IPS-20b (cell line): ENCODE results near the gene SEL1L3.

Experiments used
- H3K27ac ChIP-seq: one replicate; pipeline ENCODE4 v1.5.1; 2013; ENCODE audit warnings: low read length
- H3K27me3 ChIP-seq: 2 replicates; pipeline ENCODE4 v1.6.1; 2013; ENCODE audit warnings: mild to moderate bottlenecking, low read length, inconsistent platforms; ENCODE audit not compliant: insufficient read depth
- H3K36me3 ChIP-seq: 2 replicates; pipeline ENCODE4 v1.6.1; 2013; ENCODE audit warnings: low read depth, mild to moderate bottlenecking, inconsistent platforms, low read length, moderate library complexity; ENCODE audit not compliant: insufficient read depth
- H3K4me1 ChIP-seq: 2 replicates; pipeline ENCODE4 v1.6.1; 2013; ENCODE audit warnings: mild to moderate bottlenecking, control low read depth, inconsistent platforms, low read length, moderate library complexity; ENCODE audit not compliant: insufficient read depth
- H3K4me3 ChIP-seq: 2 replicates; pipeline ENCODE4 v1.5.1; 2013; ENCODE audit warnings: mild to moderate bottlenecking, low read length, inconsistent platforms
- H3K9ac ChIP-seq: 2 replicates; pipeline ENCODE4 v1.6.1; 2013; ENCODE audit warnings: low read depth, mild to moderate bottlenecking, inconsistent platforms, low read length, moderate library complexity
- H3K9me3 ChIP-seq: 2 replicates; pipeline ENCODE4 v1.6.1; 2013; ENCODE audit warnings: mild to moderate bottlenecking, low read depth, low read length, inconsistent platforms; ENCODE audit not compliant: insufficient read depth

The SEL1L3 gene

DNA sequence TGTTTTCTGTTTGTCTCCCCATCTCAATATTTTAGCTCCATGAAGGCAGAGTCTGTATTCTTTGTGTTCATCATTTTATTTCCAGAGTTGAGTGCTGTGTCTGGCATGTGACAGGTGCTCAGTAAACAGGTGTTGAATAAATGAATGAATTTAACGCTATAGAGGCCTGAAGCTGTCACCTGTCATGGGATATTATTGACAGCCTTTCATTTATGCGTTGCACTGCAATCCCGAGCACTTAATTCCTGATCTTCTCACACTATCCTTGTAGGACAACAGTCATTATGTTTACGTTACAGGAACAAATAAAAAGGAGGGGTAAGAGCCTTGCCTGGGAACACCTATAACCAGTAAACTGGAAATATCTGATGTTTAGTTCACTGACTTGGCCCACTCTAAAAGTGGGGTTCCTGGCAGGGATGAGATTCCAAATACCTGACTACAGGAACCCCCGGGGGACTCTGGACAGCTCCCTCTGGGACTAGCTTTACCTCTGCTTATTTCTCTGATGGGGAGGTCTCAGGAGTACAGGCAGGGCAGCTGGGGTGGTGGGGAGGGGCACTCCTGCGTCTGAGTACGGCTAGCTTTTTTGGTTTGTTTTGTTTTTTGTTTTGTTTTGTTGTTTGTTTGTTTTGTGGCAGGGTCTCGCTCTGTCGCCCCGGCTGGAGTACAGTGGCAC, 36.6 kb downstream of the SEL1L3 start:
- H3K9me3 ChIP-seq: no peaks in the 10 kb centered on the region

DNA sequence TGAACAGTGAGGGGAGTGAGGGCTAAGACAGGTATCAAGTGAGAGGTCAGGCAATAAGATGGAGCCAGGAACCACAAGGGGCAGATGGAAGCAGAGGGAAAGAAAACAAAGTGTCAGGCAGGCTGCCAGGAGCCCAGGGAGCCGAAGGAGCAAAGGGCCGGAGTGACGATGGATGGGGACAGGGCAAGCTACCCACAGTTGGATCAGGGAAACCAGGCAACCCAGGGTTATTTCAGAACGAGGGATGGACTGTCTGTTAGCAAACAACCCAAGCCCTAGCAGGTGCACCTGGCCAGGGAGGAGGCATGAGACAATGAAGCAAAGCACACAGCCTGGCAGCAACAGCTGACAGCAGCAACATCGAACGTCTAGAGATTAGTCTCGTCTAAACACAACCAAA, 39.2 kb downstream of the SEL1L3 start:
- H3K36me3 ChIP-seq: peaks cover 18% of the 10 kb centered on the region

More for the DNA sequence above, 36.6 kb downstream of the SEL1L3 start:
- no peak overlapping the region for H3K9ac ChIP-seq
- H3K27me3 ChIP-seq: no peaks in the 10 kb centered on the region
- H3K36me3 ChIP-seq: peaks cover 11% of the 10 kb centered on the region; the same call in 1 of the 2 replicates
- H3K4me3 ChIP-seq: no peak overlapping the region
- no peak overlapping the region for H3K27ac ChIP-seq
- H3K4me1 ChIP-seq: peaks cover 7% of the 10 kb centered on the region

DNA sequence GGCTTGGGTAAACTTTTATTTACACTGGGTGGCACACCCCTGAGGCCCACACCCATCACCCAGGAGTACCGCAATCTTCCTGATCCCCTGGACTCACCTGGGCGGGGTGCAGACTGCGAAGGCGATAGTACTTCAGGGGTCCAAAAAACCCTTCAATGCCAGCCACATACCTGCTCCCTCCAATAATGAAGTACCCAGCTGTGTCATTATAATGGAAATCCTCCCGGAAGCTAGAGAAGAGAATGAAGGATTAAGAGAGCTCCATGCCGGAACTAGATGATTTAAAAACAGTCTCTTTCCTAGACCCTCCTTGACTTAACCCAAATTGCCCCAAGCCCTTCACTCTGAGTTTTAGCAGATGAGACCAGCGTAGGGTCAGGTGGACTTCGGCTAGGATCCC, 40.9 kb downstream of the SEL1L3 start:
- H3K36me3 ChIP-seq: peaks cover 34% of the 10 kb centered on the region

More for the DNA sequence above, 39.2 kb downstream of the SEL1L3 start:
- no peak overlapping the region for H3K9ac ChIP-seq
- H3K27me3 ChIP-seq: no peaks in the 10 kb centered on the region
- H3K4me1 ChIP-seq: peaks cover 7% of the 10 kb centered on the region
- no peak overlapping the region for H3K4me3 ChIP-seq
- H3K9me3 ChIP-seq: no peaks in the 10 kb centered on the region
- no peak overlapping the region for H3K27ac ChIP-seq

DNA sequence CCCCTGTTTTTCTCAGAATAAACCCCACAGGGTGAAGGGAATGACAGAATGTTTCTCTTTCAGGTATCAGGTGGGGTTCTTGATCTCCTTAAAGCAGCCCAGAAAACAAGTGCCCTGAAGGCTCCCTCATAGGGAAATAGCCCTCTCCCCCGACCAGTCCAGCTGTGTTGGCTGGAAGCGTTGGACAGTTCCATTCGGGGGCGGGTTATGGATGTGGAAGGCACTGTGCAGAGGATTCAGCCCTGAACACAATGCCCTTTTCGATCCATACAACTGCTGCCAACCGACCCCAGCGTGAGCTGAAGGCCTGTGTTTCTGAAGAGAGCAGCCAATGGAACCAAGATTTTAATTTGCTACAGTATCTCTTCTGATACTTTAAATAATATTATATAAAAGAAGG, 41.5 kb downstream of the SEL1L3 start:
- H3K9ac ChIP-seq: no peak overlapping the region
- H3K27me3 ChIP-seq: no peaks in the 10 kb centered on the region
- H3K9me3 ChIP-seq: no peaks in the 10 kb centered on the region
- H3K4me1 ChIP-seq: peaks cover 7% of the 10 kb centered on the region
- H3K27ac ChIP-seq: no peak overlapping the region
- H3K36me3 ChIP-seq: peaks cover 39% of the 10 kb centered on the region
- H3K4me3 ChIP-seq: no peak overlapping the region

More for the DNA sequence above, 40.9 kb downstream of the SEL1L3 start:
- Histone ChIP-seq H3K27ac (peak overlapping the region; percentile 10), H3K27me3 (no peaks in the 10 kb centered on the region), H3K4me1 (peaks cover 7% of the 10 kb centered on the region), H3K9ac (no peak overlapping the region), H3K9me3 (no peaks in the 10 kb centered on the region), H3K4me3 (peak overlapping the region; percentile 29)

DNA sequence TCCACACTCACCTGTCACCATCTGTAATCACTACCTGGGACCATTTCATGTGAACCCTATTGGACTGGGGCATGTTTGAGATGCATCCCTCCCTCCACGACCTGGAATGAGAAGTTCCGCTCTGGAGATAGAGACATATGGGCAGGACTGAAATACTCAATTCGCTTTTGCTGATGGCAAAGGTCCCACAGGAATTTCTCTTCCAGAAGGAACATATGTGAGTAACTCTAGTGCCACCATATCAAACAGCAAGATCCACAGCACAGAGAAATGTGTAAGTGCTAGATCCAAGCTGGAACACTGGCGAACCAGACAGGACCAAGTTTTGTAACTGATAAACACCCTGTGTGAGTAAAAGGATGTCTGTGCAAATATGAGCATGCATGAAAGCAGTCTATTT, 43.9 kb downstream of the SEL1L3 start:
- Histone ChIP-seq H3K36me3 (peaks cover 39% of the 10 kb centered on the region), H3K27me3 (no peaks in the 10 kb centered on the region), H3K4me3 (no peak overlapping the region), H3K9ac (no peak overlapping the region), H3K9me3 (no peaks in the 10 kb centered on the region), H3K4me1 (peaks cover 7% of the 10 kb centered on the region), H3K27ac (no peak overlapping the region)

DNA sequence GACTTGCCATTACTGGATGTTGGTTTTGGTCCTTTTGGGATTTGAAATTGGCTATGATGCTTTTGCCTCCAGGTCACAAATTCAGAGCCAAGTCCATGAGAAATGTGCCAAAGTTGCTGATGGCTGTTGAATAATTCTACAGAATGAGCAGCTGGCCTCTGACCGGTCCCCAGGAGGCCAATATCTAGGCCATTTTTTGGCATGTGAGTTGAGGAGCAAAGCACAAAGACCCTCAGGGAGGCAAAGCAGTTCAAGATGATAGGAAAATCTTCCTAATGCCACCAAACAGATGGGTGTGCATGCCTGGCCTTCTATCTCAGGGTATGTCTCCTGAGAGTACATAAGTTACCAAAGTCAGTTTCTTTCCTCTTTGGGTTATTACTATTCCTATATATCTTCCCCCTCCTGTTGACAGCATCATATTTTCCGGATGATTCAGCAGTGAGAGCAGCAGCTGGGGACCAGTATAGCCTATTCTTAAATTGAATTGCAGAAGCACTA, 44.4 kb downstream of the SEL1L3 start:
- peaks cover 39% of the 10 kb centered on the region for H3K36me3 ChIP-seq
- H3K27ac ChIP-seq: no peak overlapping the region
- H3K9ac ChIP-seq: no peak overlapping the region
- H3K27me3 ChIP-seq: no peaks in the 10 kb centered on the region; the same call in 1 of the 2 replicates
- peaks cover 8% of the 10 kb centered on the region for H3K4me1 ChIP-seq
- H3K4me3 ChIP-seq: no peak overlapping the region
- no peaks in the 10 kb centered on the region for H3K9me3 ChIP-seq

DNA sequence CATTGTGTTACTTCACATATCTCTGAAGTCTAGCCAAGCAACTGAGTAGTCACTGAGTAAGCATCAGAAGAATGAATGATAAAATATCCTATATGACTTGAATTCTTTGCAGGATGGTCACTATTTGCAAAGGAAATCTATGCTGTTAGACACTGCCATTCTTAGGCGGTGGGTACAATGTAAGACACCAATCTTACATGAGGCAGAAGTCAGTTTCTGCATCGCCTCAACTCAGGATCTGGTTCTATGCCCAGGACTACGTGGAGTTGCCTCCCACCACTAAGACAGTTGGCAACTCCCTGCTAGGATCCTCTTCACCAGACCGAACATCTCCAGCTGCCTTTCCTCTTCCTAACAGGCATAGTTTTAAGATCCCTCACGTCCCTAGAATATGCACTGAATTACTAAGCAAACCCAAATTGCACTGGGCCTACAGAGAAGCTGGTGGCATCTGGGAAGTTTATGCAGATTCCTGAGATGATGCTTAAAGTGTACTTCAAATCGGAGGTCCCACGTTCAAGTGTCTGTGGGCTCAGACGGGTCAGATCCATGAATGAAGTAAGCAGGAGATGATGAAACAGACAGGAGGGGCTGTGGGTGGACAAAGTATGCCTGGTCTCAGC, 45.6 kb downstream of the SEL1L3 start:
- Histone ChIP-seq H3K9ac (no peak overlapping the region), H3K9me3 (no peaks in the 10 kb centered on the region), H3K4me3 (no peak overlapping the region), H3K4me1 (peaks cover 5% of the 10 kb centered on the region), H3K27me3 (peaks cover under 1% of the 10 kb centered on the region), H3K27ac (no peak overlapping the region), H3K36me3 (peaks cover 44% of the 10 kb centered on the region)

DNA sequence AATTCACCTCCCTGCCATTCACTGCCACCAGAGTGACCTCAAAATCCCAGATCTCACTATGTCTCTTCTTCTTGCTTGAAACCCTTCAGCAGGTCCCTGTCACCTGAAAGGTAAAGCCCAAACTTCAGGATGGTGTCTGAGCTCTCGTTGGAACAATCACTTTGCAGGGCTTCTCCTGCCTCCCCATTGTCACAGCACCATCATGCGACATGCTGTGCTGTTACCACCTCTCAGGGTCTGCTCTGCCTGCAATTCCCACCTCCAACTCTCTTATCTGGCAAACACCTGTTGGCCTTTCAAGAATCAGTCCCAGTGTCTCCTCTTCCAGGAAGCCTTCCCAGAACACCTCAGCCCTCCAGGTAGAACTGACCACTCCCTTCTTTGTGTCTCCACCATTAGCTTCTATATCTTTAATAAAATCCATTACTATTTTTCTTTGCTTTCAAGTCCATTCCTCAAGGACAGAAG, 46.2 kb downstream of the SEL1L3 start:
- H3K4me3 ChIP-seq: no peak overlapping the region
- peaks cover 5% of the 10 kb centered on the region for H3K27me3 ChIP-seq
- peaks cover 8% of the 10 kb centered on the region for H3K4me1 ChIP-seq
- H3K9ac ChIP-seq: no peak overlapping the region
- H3K36me3 ChIP-seq: peaks cover 44% of the 10 kb centered on the region
- no peak overlapping the region for H3K27ac ChIP-seq
- no peaks in the 10 kb centered on the region for H3K9me3 ChIP-seq

DNA sequence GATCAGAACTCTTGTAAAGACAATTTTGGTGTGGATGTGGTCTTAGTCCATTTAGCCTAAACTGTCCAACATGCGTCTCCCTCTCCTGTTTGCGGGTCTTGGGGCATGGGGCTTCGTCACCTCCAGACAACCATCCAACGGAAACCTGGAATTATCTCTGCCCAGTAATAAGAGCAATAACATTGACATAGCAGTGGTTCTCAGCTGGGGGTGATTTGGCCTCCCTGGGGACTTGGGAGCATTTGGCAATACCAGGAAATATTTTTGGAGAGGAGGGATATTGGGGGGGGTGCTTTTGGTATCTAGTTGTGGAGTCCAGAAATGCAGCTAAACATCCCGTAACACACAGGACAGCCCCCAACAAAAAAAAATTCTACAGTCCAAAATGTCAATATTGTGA, 47.2 kb downstream of the SEL1L3 start:
- peaks cover 14% of the 10 kb centered on the region for H3K4me1 ChIP-seq
- H3K9ac ChIP-seq: no peak overlapping the region
- H3K27me3 ChIP-seq: peaks cover 11% of the 10 kb centered on the region
- H3K4me3 ChIP-seq: no peak overlapping the region
- H3K36me3 ChIP-seq: peaks cover 44% of the 10 kb centered on the region
- H3K9me3 ChIP-seq: no peaks in the 10 kb centered on the region
- no peak overlapping the region for H3K27ac ChIP-seq

DNA sequence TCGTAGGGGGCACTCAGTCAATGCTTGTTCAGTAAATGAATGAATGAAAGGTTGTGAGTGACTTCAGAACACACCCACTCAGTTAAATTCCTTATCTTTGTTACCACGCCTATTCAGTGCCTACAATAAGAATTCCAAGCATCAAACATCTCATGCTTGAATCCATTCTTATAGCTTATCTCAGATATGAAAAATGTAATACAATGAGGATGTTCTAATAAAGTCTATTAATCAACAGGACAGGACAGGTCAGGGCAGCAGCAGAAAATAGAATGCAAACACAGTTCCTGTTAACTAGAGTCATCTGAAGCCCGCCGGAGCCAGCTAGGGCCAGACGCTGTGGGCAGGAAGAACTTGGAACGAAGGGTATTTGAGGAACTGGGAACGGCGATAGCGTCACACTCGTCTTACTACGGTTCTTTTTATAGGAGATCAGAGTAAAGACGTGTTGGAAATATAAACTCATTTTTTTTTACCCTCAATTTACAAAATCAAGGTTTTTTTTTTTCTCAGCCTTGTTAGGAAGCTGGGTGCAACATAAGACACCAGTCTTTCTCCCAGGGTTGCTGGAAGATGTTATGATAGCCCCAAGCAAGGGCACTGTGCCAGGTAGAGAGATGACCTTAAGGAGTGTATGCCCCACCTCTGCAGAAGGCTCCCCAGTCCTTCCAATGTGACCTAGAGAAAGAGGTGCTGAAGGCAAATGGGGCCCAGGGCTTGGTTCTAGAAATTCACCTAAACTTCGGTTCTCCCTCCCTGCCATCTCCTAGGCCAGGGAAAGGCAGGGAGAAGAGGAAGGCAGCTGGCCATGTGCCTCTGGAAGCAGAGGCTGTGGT, 48.3 kb downstream of the SEL1L3 start:
- Histone ChIP-seq H3K4me3 (no peak overlapping the region), H3K36me3 (peaks cover 35% of the 10 kb centered on the region), H3K27ac (no peak overlapping the region), H3K27me3 (peaks cover 11% of the 10 kb centered on the region), H3K9ac (no peak overlapping the region), H3K9me3 (no peaks in the 10 kb centered on the region), H3K4me1 (peaks cover 14% of the 10 kb centered on the region)

DNA sequence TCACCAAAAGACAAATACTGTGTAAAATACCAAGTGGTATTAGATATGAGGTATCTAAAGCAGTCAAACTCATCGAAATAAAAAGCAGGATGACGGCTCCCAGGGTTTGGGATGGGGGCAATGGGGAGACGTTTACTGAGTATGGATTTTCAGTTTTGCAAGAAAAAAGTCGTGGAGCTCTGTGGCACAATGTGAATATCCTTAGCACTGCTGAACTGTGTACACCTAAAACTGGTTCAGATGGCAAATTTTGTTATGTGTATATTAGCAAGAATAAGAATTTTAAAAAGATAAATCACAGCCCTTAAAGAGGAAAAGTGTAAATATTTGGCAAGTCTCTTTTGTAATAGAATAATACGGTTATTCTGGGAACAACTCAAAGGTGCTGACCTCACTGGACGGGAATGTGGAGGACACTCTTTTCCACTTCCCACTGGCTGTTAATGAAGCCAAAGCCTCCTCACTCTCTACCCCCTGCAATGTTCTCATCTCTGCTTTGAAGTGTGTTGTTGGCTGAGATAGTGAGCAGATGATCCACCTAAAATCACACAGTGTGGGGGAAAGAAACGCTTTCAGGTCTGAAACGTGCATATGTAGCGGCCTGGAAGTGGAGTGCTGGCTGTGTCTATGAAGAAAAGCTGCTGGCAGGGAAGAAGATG, 49.2 kb downstream of the SEL1L3 start:
- Histone ChIP-seq H3K4me3 (no peak overlapping the region), H3K27ac (no peak overlapping the region), H3K4me1 (peaks cover 14% of the 10 kb centered on the region), H3K36me3 (peaks cover 26% of the 10 kb centered on the region), H3K9me3 (no peaks in the 10 kb centered on the region), H3K9ac (no peak overlapping the region), H3K27me3 (peaks cover 11% of the 10 kb centered on the region)
